Activated CD4-positive, alpha-beta T cell treated with anti-CD3 and anti-CD28 coated beads, Interleukin-2, Interleukin-6, amounts not matched to agents 100 ng/mL and 50 ng/mL, durations not matched to agents 16 hours and 8 hours (primary cell): ENCODE measurements around the gene PLAAT4.
"Not testable (repeated sequence)": the region's sequence is repeated elsewhere in the genome, so short reads cannot be mapped to it uniquely, and the experiment has no call there.

ENCODE experiments used
- DNase-seq: peaks from one replicate; pipeline ENCODE4 v3.0.0-alpha.2; 2020

Gene PLAAT4

DNA sequence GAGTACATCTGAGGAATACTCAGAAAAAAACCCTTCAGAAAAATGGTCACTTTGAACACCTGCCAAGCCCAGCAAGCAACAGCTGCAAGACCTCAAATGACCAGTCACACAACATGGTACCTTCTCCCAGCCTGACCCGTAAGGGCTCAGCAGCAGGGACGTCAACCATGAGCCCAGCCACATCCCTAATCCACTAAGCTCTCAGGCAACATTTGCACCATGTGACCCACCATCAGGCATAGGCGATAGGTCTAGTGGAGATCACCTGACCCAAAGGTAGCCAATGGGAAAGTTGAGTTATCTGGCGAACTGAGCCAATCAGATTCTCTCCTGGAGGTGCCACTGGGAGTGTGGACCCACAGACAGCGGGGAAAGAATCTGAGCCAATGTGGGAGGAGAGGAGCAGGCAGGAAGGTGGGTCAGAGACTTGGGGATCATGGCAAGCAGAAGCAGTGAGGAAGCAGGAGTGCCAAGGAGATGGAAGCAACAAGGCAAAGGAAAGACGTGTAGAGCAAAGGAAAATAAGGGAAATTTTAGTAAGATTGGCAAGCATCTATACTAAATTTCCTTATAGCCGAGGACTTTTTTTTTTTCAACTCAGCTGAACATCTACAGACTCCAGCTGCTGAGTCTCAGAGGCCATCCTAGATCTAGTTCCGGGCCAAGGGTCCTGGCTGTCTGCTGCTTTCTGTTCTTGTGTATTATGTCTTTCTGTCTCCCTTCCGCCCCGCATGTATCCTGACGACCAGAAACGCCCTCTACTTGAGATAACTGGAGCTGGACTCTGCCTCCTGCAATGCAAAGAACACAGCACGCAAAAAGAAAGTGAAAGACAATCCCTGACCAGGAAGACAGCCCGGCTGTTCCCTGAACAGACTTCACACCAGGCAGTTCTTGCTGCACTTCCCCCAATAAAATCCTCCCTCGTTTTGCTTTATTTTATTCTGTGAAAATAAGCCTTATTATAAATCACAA lies 37.6 kb downstream of the PLAAT4 start:
- DNase-seq = peak; percentile 54

- no peak for DNase-seq
These were observed 38.4 kb downstream of the PLAAT4 start for GRCh38 chr11:63574856-63575602.

- DNase-seq = not testable (repeated sequence)
These were observed 42.3 kb downstream of the PLAAT4 start for GRCh38 chr11:63578882-63579281.

DNA sequence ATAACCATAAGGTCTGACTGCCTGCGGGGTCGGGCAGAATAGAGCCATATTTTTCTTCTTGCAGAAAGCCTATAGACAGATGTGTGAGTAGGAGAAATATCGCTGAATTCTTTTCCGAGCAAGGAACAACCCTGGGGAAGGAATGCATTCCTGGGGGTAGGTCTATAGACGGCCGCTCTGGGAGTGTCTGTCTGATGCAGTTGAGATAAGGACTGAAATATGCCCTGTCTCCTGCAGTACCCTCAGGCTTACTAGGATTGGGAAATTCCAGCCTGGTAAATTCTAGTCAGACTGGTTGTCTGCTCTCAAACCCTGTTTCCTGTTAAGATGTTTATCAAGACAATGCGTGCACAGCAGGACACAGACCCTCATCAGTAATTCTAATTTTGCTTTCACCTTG lies 44.6 kb downstream of the PLAAT4 start:
- not testable (repeated sequence) for DNase-seq

GRCh38 chr11:63583357-63583677 lies 46.7 kb downstream of the PLAAT4 start:
- no peak for DNase-seq

GRCh38 chr11:63586451-63587166 lies 50.0 kb downstream of the PLAAT4 start:
- no peak for DNase-seq

- no peak for DNase-seq
These were observed 52.4 kb downstream of the PLAAT4 start for GRCh38 chr11:63589000-63589399.

- no peak for DNase-seq
These were observed 53.6 kb downstream of the PLAAT4 start for GRCh38 chr11:63590024-63590788.

DNA sequence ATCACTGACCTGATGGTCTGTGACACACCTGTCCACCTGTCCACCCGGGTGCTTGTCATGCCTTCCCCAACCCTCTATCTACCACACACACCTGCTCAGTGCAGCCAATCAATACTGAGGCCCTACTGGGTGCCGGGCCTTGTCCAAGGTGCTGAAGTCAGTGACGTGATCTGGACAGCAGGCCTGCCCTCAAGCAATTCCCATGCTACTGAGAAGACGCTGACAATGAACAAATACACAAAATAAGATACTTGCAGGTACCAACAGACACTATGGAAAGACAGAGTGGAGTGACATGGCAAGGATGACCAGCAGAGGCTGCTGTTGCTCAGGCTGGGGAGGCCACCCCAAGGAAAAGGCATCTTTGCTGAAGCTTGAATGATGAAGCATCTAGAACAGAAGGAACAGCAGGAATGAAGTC lies 56.4 kb downstream of the PLAAT4 start:
- DNase-seq = no peak

DNA sequence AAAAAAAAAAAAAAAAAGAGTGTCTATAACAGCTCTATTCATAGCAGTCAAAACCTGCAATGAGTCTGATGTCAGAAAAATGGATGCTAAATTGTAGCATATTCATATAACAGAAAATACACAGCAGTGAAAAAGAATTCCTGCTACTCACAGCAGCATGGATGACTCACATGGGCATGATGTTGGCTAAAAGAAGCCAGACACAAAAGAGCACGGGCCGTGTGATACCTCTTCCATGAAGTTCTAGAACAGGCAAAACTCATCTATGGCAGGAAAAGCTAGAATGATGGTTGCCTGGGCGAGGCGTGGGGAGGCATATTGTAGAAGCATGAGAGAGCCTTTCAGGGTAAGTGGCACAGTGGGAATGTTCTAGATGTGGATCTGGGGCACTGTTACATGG lies 58.7 kb downstream of the PLAAT4 start:
- no peak for DNase-seq
